HepG2 (cell line): ENCODE data around the gene TUBB. TPM values are rescaled to one million over a fixed set of nuclear protein-coding genes. Genes with fewer than 3 reads are reported as not detected.

ENCODE experiments used
- AGO1 ChIP-seq: fragments of 200-400 bp; formaldehyde crosslinking; IDR thresholded peaks from 2 replicates; pipeline ENCODE4 v1.6.1; 2017; ENCODE audit warnings: mild to moderate bottlenecking, low read depth, low read length, moderate library complexity; ENCODE audit not compliant: poor library complexity, severe bottlenecking
- CBX5 ChIP-seq: sonication (generic); formaldehyde crosslinking; IDR thresholded peaks from 2 replicates; pipeline ENCODE4 v1.4.0; 2020; ENCODE audit warnings: missing genetic modification reagents, borderline replicate concordance
- GATAD1 ChIP-seq: IDR thresholded peaks from 2 replicates; pipeline ENCODE4 v1.6.1; 2016; ENCODE audit warnings: missing genetic modification reagents, missing compliant biosample characterization
- JUNB ChIP-seq: sonication (generic); formaldehyde crosslinking; IDR thresholded peaks from 2 replicates; pipeline ENCODE4 v1.8.0; 2022; ENCODE audit warnings: missing genetic modification reagents, mild to moderate bottlenecking, borderline replicate concordance
- NCOA5 ChIP-seq: sonication (generic); formaldehyde crosslinking; IDR thresholded peaks from 2 replicates; pipeline ENCODE4 v1.4.0; 2020; ENCODE audit warnings: missing genetic modification reagents
- NFATC3 ChIP-seq: sonication (generic); formaldehyde crosslinking; IDR thresholded peaks from 2 replicates; pipeline ENCODE4 v1.5.1; 2020; ENCODE audit warnings: mild to moderate bottlenecking, missing genetic modification reagents
- REL ChIP-seq: sonication (generic); formaldehyde crosslinking; conservative IDR thresholded peaks from 2 replicates; pipeline ENCODE4 v1.8.0; 2022; ENCODE audit warnings: mild to moderate bottlenecking, missing genetic modification reagents, moderate library complexity
- SRY ChIP-seq: sonication (generic); formaldehyde crosslinking; IDR thresholded peaks from 2 replicates; pipeline ENCODE4 v1.8.0; 2022; ENCODE audit warnings: mild to moderate bottlenecking, missing genetic modification reagents
- ZNF12 ChIP-seq: sonication (generic); formaldehyde crosslinking; IDR thresholded peaks from 2 replicates; pipeline ENCODE4 v1.5.0; 2020; ENCODE audit warnings: missing genetic modification reagents
- ZNF317 ChIP-seq: sonication (generic); formaldehyde crosslinking; IDR thresholded peaks from 2 replicates; pipeline ENCODE4 v1.5.0; 2020; ENCODE audit warnings: mild to moderate bottlenecking, missing genetic modification reagents
- ZNF605 ChIP-seq: sonication (generic); formaldehyde crosslinking; IDR thresholded peaks from 2 replicates; pipeline ENCODE4 v1.8.0; 2022; ENCODE audit warnings: mild to moderate bottlenecking, missing genetic modification reagents
- ZSCAN29 ChIP-seq: sonication (generic); formaldehyde crosslinking; conservative IDR thresholded peaks from 2 replicates; pipeline ENCODE4 v1.4.0; 2020; ENCODE audit warnings: mild to moderate bottlenecking, missing genetic modification reagents
- polyA plus RNA-seq, 8 experiments: library from polyadenylated mRNA; depleted of rRNA in 3 of 8; stranded (reverse) in 7 of 8; unstranded in 1 of 8; fragments of >200 nt; fragmentation: Illumina TruSeq in 4 of 8; extraction: Trizol in 4 of 8; gene quantifications; 2 replicates each; pipeline versions ENCODE4 v1.2.1 to v1.2.3, GENCODE V29; 2011 to 2016; ENCODE audit warnings: low read depth in 4 of 8, missing spikeins in 1 of 8, mixed read lengths in 1 of 8; ENCODE audit not compliant: insufficient read depth in 1 of 8
- total RNA-seq, 5 experiments: library from RNA; depleted of rRNA; stranded (reverse); fragments of >200 nt; fragmentation: Illumina TruSeq; extraction: Trizol; gene quantifications; 2 replicates each; pipeline ENCODE4 v1.2.3, GENCODE V29; 2016; ENCODE audit warnings: low read depth in 1 of 5
- TF ChIP-seq, protein P1 (sequence below): sonication (generic); formaldehyde crosslinking; IDR thresholded peaks from 2 replicates; pipeline ENCODE4 v1.9.0; 2021; ENCODE audit warnings: mild to moderate bottlenecking, missing genetic modification reagents
- TF ChIP-seq, protein P2 (sequence below): sonication (generic); formaldehyde crosslinking; IDR thresholded peaks from 2 replicates; pipeline ENCODE4 v1.5.0; 2020; ENCODE audit warnings: mild to moderate bottlenecking, missing genetic modification reagents, borderline replicate concordance
- TF ChIP-seq, protein P3 (sequence below): sonication (generic); formaldehyde crosslinking; IDR thresholded peaks from 2 replicates; pipeline ENCODE4 v1.9.0; 2022; ENCODE audit warnings: low read depth, missing genetic modification reagents
- TF ChIP-seq, protein P4 (sequence below): sonication (generic); formaldehyde crosslinking; IDR thresholded peaks from 2 replicates; pipeline ENCODE4 v1.8.0; 2022; ENCODE audit warnings: mild to moderate bottlenecking, missing genetic modification reagents

The TUBB gene
- total and polyA plus RNA-seq, 2 of the 13 experiments (the other 11 are each of a cell fraction or from before 2014, with no cell fraction given): 911 to 1,163 TPM

DNA sequence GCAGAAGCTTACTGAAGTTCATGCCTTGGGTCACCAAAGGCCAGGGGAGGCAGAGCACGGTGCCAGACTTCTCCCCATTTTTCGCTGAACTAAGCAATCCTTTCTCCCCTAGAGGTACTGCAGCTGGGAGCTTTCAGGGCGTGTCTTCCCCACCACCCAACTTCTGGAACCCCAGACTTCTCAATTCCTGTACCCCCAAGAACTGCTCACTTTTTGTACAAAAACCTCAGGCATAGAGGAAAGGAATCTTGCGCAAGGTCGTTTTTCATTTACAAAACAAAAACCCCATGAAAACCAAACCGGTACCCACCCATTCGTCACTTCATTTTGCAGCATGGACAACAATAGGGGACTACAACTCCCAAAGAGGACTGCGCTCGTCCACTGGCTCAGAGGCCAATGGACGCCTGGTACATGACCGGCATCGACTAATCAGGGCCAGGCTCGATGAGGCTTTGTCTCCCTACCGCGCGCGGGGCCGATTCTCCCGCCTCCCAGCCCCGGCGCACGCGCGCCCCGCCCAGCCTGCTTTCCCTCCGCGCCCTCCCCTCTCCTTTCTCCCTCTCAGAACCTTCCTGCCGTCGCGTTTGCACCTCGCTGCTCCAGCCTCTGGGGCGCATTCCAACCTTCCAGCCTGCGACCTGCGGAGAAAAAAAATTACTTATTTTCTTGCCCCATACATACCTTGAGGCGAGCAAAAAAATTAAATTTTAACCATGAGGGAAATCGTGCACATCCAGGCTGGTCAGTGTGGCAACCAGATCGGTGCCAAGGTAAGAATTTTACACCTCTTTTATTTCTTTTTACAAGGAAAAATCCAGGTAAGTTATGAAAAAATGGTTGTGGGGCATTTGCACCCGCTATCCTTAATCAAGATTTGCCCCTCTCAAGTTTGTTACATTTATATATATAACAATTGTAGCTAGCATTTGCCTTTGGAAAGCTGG, at the start of gene TUBB (continued):
- TF ChIP-seq, protein P1, sequence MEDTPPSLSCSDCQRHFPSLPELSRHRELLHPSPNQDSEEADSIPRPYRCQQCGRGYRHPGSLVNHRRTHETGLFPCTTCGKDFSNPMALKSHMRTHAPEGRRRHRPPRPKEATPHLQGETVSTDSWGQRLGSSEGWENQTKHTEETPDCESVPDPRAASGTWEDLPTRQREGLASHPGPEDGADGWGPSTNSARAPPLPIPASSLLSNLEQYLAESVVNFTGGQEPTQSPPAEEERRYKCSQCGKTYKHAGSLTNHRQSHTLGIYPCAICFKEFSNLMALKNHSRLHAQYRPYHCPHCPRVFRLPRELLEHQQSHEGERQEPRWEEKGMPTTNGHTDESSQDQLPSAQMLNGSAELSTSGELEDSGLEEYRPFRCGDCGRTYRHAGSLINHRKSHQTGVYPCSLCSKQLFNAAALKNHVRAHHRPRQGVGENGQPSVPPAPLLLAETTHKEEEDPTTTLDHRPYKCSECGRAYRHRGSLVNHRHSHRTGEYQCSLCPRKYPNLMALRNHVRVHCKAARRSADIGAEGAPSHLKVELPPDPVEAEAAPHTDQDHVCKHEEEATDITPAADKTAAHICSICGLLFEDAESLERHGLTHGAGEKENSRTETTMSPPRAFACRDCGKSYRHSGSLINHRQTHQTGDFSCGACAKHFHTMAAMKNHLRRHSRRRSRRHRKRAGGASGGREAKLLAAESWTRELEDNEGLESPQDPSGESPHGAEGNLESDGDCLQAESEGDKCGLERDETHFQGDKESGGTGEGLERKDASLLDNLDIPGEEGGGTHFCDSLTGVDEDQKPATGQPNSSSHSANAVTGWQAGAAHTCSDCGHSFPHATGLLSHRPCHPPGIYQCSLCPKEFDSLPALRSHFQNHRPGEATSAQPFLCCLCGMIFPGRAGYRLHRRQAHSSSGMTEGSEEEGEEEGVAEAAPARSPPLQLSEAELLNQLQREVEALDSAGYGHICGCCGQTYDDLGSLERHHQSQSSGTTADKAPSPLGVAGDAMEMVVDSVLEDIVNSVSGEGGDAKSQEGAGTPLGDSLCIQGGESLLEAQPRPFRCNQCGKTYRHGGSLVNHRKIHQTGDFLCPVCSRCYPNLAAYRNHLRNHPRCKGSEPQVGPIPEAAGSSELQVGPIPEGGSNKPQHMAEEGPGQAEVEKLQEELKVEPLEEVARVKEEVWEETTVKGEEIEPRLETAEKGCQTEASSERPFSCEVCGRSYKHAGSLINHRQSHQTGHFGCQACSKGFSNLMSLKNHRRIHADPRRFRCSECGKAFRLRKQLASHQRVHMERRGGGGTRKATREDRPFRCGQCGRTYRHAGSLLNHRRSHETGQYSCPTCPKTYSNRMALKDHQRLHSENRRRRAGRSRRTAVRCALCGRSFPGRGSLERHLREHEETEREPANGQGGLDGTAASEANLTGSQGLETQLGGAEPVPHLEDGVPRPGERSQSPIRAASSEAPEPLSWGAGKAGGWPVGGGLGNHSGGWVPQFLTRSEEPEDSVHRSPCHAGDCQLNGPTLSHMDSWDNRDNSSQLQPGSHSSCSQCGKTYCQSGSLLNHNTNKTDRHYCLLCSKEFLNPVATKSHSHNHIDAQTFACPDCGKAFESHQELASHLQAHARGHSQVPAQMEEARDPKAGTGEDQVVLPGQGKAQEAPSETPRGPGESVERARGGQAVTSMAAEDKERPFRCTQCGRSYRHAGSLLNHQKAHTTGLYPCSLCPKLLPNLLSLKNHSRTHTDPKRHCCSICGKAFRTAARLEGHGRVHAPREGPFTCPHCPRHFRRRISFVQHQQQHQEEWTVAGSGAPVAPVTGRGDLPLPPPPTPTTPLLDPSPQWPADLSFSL (CRISPR knock-in tag): no peak
- TF ChIP-seq CBX5 (CRISPR knock-in tag) (no peak; the same call in 1 of the 2 replicates), ZNF605 (CRISPR knock-in tag) (peak; percentile 75), NCOA5 (CRISPR knock-in tag) (no peak), REL (0 out of 2 replicates have a peak, but pooled peaks have one; percentile 52), ZNF317 (CRISPR knock-in tag) (0 out of 2 replicates have a peak, but pooled peaks have one; percentile 4), NFATC3 (CRISPR knock-in tag) (no peak), GATAD1 (CRISPR knock-in tag) (no peak), JUNB (CRISPR knock-in tag) (no peak), AGO1 (no peak), ZNF12 (CRISPR knock-in tag) (no peak), SRY (CRISPR knock-in tag) (peak; percentile 41; the same call in 1 of the 2 replicates), ZSCAN29 (CRISPR knock-in tag) (no peak)
- TF ChIP-seq, protein P2, sequence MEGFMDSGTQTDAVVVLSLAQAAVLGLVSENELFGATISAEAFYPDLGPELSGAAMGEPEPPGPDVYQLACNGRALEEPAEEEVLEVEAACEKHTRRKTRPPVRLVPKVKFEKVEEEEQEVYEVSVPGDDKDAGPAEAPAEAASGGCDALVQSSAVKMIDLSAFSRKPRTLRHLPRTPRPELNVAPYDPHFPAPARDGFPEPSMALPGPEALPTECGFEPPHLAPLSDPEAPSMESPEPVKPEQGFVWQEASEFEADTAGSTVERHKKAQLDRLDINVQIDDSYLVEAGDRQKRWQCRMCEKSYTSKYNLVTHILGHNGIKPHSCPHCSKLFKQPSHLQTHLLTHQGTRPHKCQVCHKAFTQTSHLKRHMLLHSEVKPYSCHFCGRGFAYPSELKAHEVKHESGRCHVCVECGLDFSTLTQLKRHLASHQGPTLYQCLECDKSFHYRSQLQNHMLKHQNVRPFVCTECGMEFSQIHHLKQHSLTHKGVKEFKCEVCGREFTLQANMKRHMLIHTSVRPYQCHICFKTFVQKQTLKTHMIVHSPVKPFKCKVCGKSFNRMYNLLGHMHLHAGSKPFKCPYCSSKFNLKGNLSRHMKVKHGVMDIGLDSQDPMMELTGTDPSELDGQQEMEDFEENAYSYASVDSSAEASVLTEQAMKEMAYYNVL (CRISPR knock-in tag): no peak; the same call in 1 of the 2 replicates
- TF ChIP-seq, protein P3, sequence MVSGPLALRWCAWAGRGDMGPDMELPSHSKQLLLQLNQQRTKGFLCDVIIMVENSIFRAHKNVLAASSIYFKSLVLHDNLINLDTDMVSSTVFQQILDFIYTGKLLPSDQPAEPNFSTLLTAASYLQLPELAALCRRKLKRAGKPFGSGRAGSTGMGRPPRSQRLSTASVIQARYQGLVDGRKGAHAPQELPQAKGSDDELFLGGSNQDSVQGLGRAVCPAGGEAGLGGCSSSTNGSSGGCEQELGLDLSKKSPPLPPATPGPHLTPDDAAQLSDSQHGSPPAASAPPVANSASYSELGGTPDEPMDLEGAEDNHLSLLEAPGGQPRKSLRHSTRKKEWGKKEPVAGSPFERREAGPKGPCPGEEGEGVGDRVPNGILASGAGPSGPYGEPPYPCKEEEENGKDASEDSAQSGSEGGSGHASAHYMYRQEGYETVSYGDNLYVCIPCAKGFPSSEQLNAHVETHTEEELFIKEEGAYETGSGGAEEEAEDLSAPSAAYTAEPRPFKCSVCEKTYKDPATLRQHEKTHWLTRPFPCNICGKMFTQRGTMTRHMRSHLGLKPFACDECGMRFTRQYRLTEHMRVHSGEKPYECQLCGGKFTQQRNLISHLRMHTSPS (CRISPR knock-in tag): no peak; the same call in 1 of the 2 replicates
- TF ChIP-seq, protein P4, sequence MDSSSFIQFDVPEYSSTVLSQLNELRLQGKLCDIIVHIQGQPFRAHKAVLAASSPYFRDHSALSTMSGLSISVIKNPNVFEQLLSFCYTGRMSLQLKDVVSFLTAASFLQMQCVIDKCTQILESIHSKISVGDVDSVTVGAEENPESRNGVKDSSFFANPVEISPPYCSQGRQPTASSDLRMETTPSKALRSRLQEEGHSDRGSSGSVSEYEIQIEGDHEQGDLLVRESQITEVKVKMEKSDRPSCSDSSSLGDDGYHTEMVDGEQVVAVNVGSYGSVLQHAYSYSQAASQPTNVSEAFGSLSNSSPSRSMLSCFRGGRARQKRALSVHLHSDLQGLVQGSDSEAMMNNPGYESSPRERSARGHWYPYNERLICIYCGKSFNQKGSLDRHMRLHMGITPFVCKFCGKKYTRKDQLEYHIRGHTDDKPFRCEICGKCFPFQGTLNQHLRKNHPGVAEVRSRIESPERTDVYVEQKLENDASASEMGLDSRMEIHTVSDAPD: no peak
